Smooth muscle cell (in vitro differentiated cells): ENCODE data around the gene NUDT16L1. TPM values are rescaled to one million over a fixed set of nuclear protein-coding genes. Genes with fewer than 3 reads are reported as not detected.

Experiments used
- DNase-seq: peaks from one replicate; lab custom pipeline; 2025; ENCODE audit not compliant: unreplicated experiment; lab: John Stamatoyannopoulos, UW
- H2AFZ ChIP-seq: fragments of 200-600 bp; sonication (generic); 2 replicates; pipeline ENCODE4 v1.6.0; 2016; ENCODE audit warnings: antibody characterized with exemption, low read depth, mild to moderate bottlenecking
- H3F3A ChIP-seq: fragments of 200-600 bp; sonication (generic); 2 replicates; pipeline ENCODE4 v1.6.0; 2017; ENCODE audit warnings: antibody characterized with exemption, low read depth
- H3K27ac ChIP-seq: fragments of 200-600 bp; sonication (generic); 2 replicates; pipeline ENCODE4 v1.5.1; 2016; ENCODE audit warnings: low read depth, mild to moderate bottlenecking
- H3K27me3 ChIP-seq: fragments of 200-600 bp; sonication (generic); 2 replicates; pipeline ENCODE4 v1.6.1; 2016; ENCODE audit warnings: low read depth, mild to moderate bottlenecking
- H3K36me3 ChIP-seq: fragments of 200-600 bp; sonication (generic); 2 replicates; pipeline ENCODE4 v1.5.1; 2016; ENCODE audit warnings: low read depth
- H3K4me1 ChIP-seq: fragments of 200-600 bp; sonication (generic); 2 replicates; pipeline ENCODE4 v1.5.1; 2016; ENCODE audit warnings: low read depth
- H3K4me2 ChIP-seq: fragments of 200-600 bp; sonication (generic); 2 replicates; pipeline ENCODE4 v1.6.0; 2016; ENCODE audit warnings: mild to moderate bottlenecking
- H3K4me3 ChIP-seq: fragments of 200-600 bp; sonication (generic); 2 replicates; pipeline ENCODE4 v1.5.1; 2016; ENCODE audit warnings: mild to moderate bottlenecking
- H3K79me2 ChIP-seq: fragments of 200-600 bp; sonication (generic); 2 replicates; pipeline ENCODE4 v1.6.0; 2016; ENCODE audit warnings: low read depth, mild to moderate bottlenecking
- H3K9ac ChIP-seq: fragments of 200-600 bp; sonication (generic); 2 replicates; pipeline ENCODE4 v1.6.0; 2016; ENCODE audit warnings: low read depth
- H3K9me3 ChIP-seq: fragments of 200-600 bp; sonication (generic); replicated peaks from 2 replicates; pipeline ENCODE4 v1.5.1; 2016; ENCODE audit warnings: low read depth
- H4K20me1 ChIP-seq: fragments of 200-600 bp; sonication (generic); 2 replicates; pipeline ENCODE4 v1.6.0; 2016; ENCODE audit warnings: low read depth
- CTCF ChIP-seq: fragments of 200-600 bp; sonication (generic); IDR thresholded peaks from 2 replicates; pipeline ENCODE4 v1.5.1; 2017; ENCODE audit warnings: borderline replicate concordance, mild to moderate bottlenecking, antibody characterized with exemption; ENCODE audit not compliant: insufficient read depth, poor library complexity, severe bottlenecking
- WGBS: methylation state at CpG from one replicate; pipeline ENCODE4 v1.1.7; 2016; ENCODE audit warnings: low lambda C conversion rate; 5-methylcytosine and 5-hydroxymethylcytosine counted together
- polyA plus RNA-seq: library from polyadenylated mRNA; unstranded; fragments of >200 nt; fragmentation: Nextera tagmentation; extraction: Ambion mirVana; gene quantifications from 2 replicates; pipeline ENCODE4 v1.2.1, GENCODE V29; 2016
- total RNA-seq: library from RNA; depleted of rRNA; stranded (reverse); fragments of >200 nt; gene quantifications from 2 replicates; pipeline ENCODE4 v1.2.3, GENCODE V29; 2014

Gene NUDT16L1
- total and polyA plus RNA-seq, 2 experiments from 2014 or later, result 17.6 to 48.3 TPM

- no peak for TF ChIP-seq CTCF
Measured at GRCh38 chr16:4706871-4707270, 13.5 kb downstream of the NUDT16L1 start.

GRCh38 chr16:4709481-4709880 lies 16.1 kb downstream of the NUDT16L1 start:
- no peak overlapping the region for H3K4me3 ChIP-seq
- H3K79me2 ChIP-seq, result no peaks in the 10 kb centered on the region
- H3K36me3 ChIP-seq, result no peaks in the 10 kb centered on the region
- no peak overlapping the region for H3K9ac ChIP-seq
- H2AFZ ChIP-seq, result no peak overlapping the region
- no peak overlapping the region for H3K4me2 ChIP-seq
- no peak overlapping the region for H3K27ac ChIP-seq
- WGBS, result 93% methylated on average over 4 of the region's 4 CpGs
- H3K27me3 ChIP-seq, result no peaks in the 10 kb centered on the region
- no peak for TF ChIP-seq CTCF
- no peaks in the 10 kb centered on the region for H3F3A ChIP-seq
- DNase-seq, result no peak
- H3K4me1 ChIP-seq, result no peaks in the 10 kb centered on the region
- no peaks in the 10 kb centered on the region for H3K9me3 ChIP-seq
- no peaks in the 10 kb centered on the region for H4K20me1 ChIP-seq

More at GRCh38 chr16:4706871-4707270, 13.5 kb downstream of the NUDT16L1 start:
- Histone ChIP-seq H3F3A (no peaks in the 10 kb centered on the region), H3K4me2 (no peak overlapping the region), H3K4me1 (no peaks in the 10 kb centered on the region), H3K27me3 (no peaks in the 10 kb centered on the region), H3K4me3 (no peak overlapping the region), H3K79me2 (no peaks in the 10 kb centered on the region), H2AFZ (no peak overlapping the region), H3K9ac (no peak overlapping the region), H3K36me3 (no peaks in the 10 kb centered on the region), H3K27ac (no peak overlapping the region), H4K20me1 (peaks cover 4% of the 10 kb centered on the region), H3K9me3 (no peaks in the 10 kb centered on the region)
- 92% methylated on average over 7 of the region's 7 CpGs for WGBS
- DNase-seq, result no peak

DNA sequence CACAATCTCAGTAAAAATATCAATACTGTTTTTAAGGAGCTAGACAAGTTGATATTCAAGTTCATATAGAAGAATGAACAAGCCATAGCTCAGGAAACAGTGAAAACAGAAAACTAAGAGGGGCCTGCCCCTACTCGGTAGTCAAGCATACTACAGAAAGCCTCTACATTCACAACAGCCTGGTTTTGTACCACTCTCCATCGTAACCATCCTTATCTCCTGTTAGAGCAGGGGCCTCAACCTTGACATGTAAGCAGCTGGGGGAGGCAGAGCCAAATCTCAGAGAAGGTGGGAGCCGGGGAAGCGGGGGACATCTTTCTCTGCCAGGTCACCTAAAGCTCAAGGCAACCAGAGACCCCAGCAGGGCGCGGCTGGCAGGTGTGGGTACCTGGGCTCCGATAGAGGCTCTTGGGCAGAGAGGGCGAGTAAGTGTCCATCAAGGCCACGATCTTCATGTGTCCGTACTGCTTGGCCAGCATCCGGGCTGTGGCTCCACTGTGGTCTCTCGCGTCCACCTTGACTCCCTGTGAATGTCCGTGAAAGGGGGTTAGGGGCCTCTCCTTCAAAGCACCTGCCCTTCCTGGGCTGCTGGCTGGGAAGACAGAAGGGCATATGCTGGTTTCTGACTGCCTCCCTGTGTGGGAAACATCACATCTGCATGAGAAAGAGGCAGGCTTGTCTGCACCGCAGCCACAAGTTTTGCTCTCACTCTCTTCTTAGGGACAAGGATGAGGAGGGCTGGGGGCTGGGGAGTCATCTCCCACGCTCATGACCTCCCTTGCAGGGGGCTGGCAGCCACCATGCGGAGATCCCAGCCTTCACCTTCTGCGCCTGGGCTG lies 20.5 kb downstream of the NUDT16L1 start:
- no peak overlapping the region for H3K9ac ChIP-seq
- WGBS, result 92% methylated on average over 18 of the region's 18 CpGs
- no peak for DNase-seq

More for the DNA sequence above, 20.5 kb downstream of the NUDT16L1 start:
- H3K9me3 ChIP-seq, result no peaks in the 10 kb centered on the region
- H3K27ac ChIP-seq, result no peak overlapping the region
- no peak overlapping the region for H3K4me2 ChIP-seq
- H3K36me3 ChIP-seq, result no peaks in the 10 kb centered on the region
- no peaks in the 10 kb centered on the region for H4K20me1 ChIP-seq
- H3F3A ChIP-seq, result no peaks in the 10 kb centered on the region
- no peak overlapping the region for H2AFZ ChIP-seq
- H3K4me1 ChIP-seq, result no peaks in the 10 kb centered on the region
- no peak overlapping the region for H3K4me3 ChIP-seq
- TF ChIP-seq CTCF, result no peak
- no peaks in the 10 kb centered on the region for H3K79me2 ChIP-seq
- H3K27me3 ChIP-seq, result no peaks in the 10 kb centered on the region
